Panc1 (cell line): ENCODE data around the gene NANOS2. TPM values are rescaled to one million over a fixed set of nuclear protein-coding genes. Genes with fewer than 3 reads are reported as not detected.

ENCODE experiments used
- ATAC-seq: fragments of 200-7000 bp; cut with Tn5 transposase; 2 replicates; pipeline ENCODE4 v1.9.1; 2020; ENCODE audit warnings: mild to moderate bottlenecking, moderate library complexity
- Bru-seq: library from RNA; stranded (reverse); fragments of 400-500 nt; gene quantifications from one replicate; lab custom pipeline; 2021; lab: Mats Ljungman, UMichigan
- BruChase-seq, 2 experiments: library from RNA; stranded (reverse); fragments of 400-500 nt; gene quantifications; one replicate each; lab custom pipeline; 2021; lab: Mats Ljungman, UMichigan
- BruUV-seq: library from RNA; stranded (reverse); fragments of 400-500 nt; replicated peaks from 2 replicates; lab custom pipeline; 2021; lab: Mats Ljungman, UMichigan
- CTCF ChIA-PET: fragments of 300-600 bp; sonication (Branson Sonifier 250); formaldehyde crosslinking; loops from one replicate; lab custom pipeline; 2022; ENCODE audit warnings: antibody characterized with exemption; lab: Charles Lee
- POLR2A ChIA-PET: fragments of 300-600 bp; sonication (Branson Sonifier 250); formaldehyde crosslinking; loops from one replicate; lab custom pipeline; 2022; ENCODE audit warnings: antibody characterized with exemption; lab: Charles Lee
- DNase-seq: peaks from one replicate; pipeline ENCODE4 v3.0.0-alpha.2; 2010; ENCODE audit warnings: low read depth, low spot score
- H3K27ac ChIP-seq: 2 replicates; pipeline ENCODE4 v1.5.1; 2011; ENCODE audit warnings: mild to moderate bottlenecking, low read length, inconsistent platforms
- H3K27me3 ChIP-seq: fragments of 200-500 bp; sonication (Bioruptor generic); 2 replicates; pipeline ENCODE4 v1.6.0; 2014; ENCODE audit warnings: low read length, inconsistent platforms; ENCODE audit not compliant: control insufficient read depth, insufficient read depth
- H3K36me3 ChIP-seq: fragments of 200-500 bp; sonication (Bioruptor generic); 2 replicates; pipeline ENCODE4 v1.5.1; 2014; ENCODE audit warnings: inconsistent platforms, mild to moderate bottlenecking, low read length, moderate library complexity; ENCODE audit not compliant: control insufficient read depth, insufficient read depth
- H3K4me1 ChIP-seq: 2 replicates; pipeline ENCODE4 v1.5.1; 2011; ENCODE audit warnings: inconsistent platforms, mild to moderate bottlenecking, low read length, moderate library complexity; ENCODE audit not compliant: control insufficient read depth, insufficient read depth
- H3K4me3 ChIP-seq, 2 experiments: 2 replicates each; pipeline ENCODE4 v1.5.1; 2011 to 2012; ENCODE audit warnings: low read depth in 2 of 2, low read length in 2 of 2, mild to moderate bottlenecking in 2 of 2, inconsistent platforms in 1 of 2, moderate library complexity in 1 of 2
- H3K9me3 ChIP-seq: fragments of 200-500 bp; sonication (Bioruptor generic); 2 replicates; pipeline ENCODE4 v1.5.1; 2014; ENCODE audit warnings: low read depth, mild to moderate bottlenecking, inconsistent platforms, low read length, moderate library complexity; ENCODE audit not compliant: control insufficient read depth, insufficient read depth
- CTCF ChIP-seq: fragments of 450-650 bp; IDR thresholded peaks from 2 replicates; pipeline ENCODE4 v1.5.1; 2017; ENCODE audit warnings: mild to moderate bottlenecking
- POLR2AphosphoS5 ChIP-seq: IDR thresholded peaks from 2 replicates; pipeline ENCODE4 v1.6.1; 2012; ENCODE audit warnings: mild to moderate bottlenecking, low read depth, low read length, moderate library complexity
- REST ChIP-seq, 2 experiments: IDR thresholded peaks; 2 replicates each; pipeline ENCODE4 v1.6.1; 2011 to 2012; ENCODE audit warnings: low read depth in 2 of 2, control low read depth in 1 of 2, low read length in 1 of 2, mild to moderate bottlenecking in 1 of 2, moderate library complexity in 1 of 2; ENCODE audit not compliant: insufficient read depth in 1 of 2
- SIN3A ChIP-seq: IDR thresholded peaks from 2 replicates; pipeline ENCODE4 v1.6.1; 2012; ENCODE audit warnings: low read depth, mild to moderate bottlenecking, low read length, moderate library complexity, borderline replicate concordance; ENCODE audit not compliant: insufficient read depth
- TCF7L2 ChIP-seq: IDR thresholded peaks from 2 replicates; pipeline ENCODE4 v1.6.1; 2011; ENCODE audit warnings: mild to moderate bottlenecking, low read depth, low read length, inconsistent platforms
- in situ Hi-C: cut with HindIII; loops from 2 replicates; pipeline ENCODE4 v1.10.0; 2016; ENCODE audit warnings: low sequenced_read_pairs, low pct_unique_long_range_greater_than_20kb
- intact Hi-C: fragments of 100-400 bp; cut with micrococcal nuclease; formaldehyde crosslinking; loops from one replicate; pipeline ENCODE4 v1.10.0; 2022; ENCODE audit not compliant: unreplicated experiment
- long read RNA-seq: library from polyadenylated mRNA; unstranded; transcript quantifications from one replicate; pipeline ENCODE4 v2.0.0, GENCODE V29; 2021; ENCODE audit not compliant: unreplicated experiment
- polyA plus RNA-seq: library from polyadenylated mRNA; unstranded; fragments of >200 nt; gene quantifications from one replicate; pipeline ENCODE4 v1.2.1, GENCODE V29; 2012; ENCODE audit warnings: missing spikeins; ENCODE audit not compliant: insufficient read length
- total RNA-seq: library from RNA; stranded (reverse); gene quantifications from one replicate; pipeline ENCODE4 v1.2.1, GENCODE V29; 2021; ENCODE audit not compliant: unreplicated experiment

The NANOS2 gene
- total RNA-seq (not detected), Bru-seq, nascent RNA (not detected), BruChase-seq, experiment 1, labeled RNA remaining after a 2-hour chase (not detected), BruChase-seq, experiment 2, labeled RNA remaining after a 6-hour chase (not detected)
- polyA plus RNA-seq = not detected
- long read RNA-seq = 0 reads

- BruUV-seq = no TSS peak
- no peaks in the 10 kb centered on the region for H3K36me3 ChIP-seq
- ChIA-PET POLR2A (no interaction called here), CTCF (no interaction called here)
- no peak for DNase-seq
- intact Hi-C loops (no loop called here), in situ Hi-C loops (no loop called here)
- no peaks in the 10 kb centered on the region for H3K27me3 ChIP-seq
- H3K4me1 ChIP-seq = no peaks in the 10 kb centered on the region
- no peak for TF ChIP-seq REST (IDR thresholded peaks at IDR 0.05; ENCODE audit: insufficient read depth in 1 of 2, low read depth in 2 of 2, low read length in 1 of 2)
- TF ChIP-seq SIN3A = no peak
- no peak; the same call in 1 of the 2 replicates for TF ChIP-seq CTCF
- no peak for TF ChIP-seq POLR2AphosphoS5
- TF ChIP-seq TCF7L2 = no peak
- no peak for ATAC-seq
- no peak within 1 kb of the TSS for H3K4me3 ChIP-seq
- no peak within 1 kb of the TSS for H3K27ac ChIP-seq
- no peaks in the 10 kb centered on the region for H3K9me3 ChIP-seq
Observed at GRCh38 chr19:45913874-45914830, at the start of gene NANOS2. Gene NANOS2, minus strand, starts transcription at chr19:45914778. Its CDS starts 85 bp downstream, at chr19:45914693.

- ATAC-seq = no peak
- TF ChIP-seq SIN3A (no peak), CTCF (no peak), TCF7L2 (no peak), REST (IDR thresholded peaks at IDR 0.05; ENCODE audit: insufficient read depth in 1 of 2, low read depth in 2 of 2, low read length in 1 of 2) (no peak), POLR2AphosphoS5 (no peak)
- POLR2A ChIA-PET = no interaction called here
- no peak overlapping the region for H3K27ac ChIP-seq
- H3K36me3 ChIP-seq = no peaks in the 10 kb centered on the region
- H3K4me1 ChIP-seq = no peaks in the 10 kb centered on the region
- CTCF ChIA-PET = no interaction called here
- DNase-seq = no peak
- H3K4me3 ChIP-seq = no peak overlapping the region
- BruUV-seq = no TSS peak
- in situ Hi-C loops = no loop called here
- H3K9me3 ChIP-seq = no peaks in the 10 kb centered on the region
- no peaks in the 10 kb centered on the region for H3K27me3 ChIP-seq
- intact Hi-C loops = no loop called here
Observed at GRCh38 chr19:45962021-45962420, 47.4 kb upstream of the NANOS2 start.
